Heart left ventricle (tissue), 13 donors: ENCODE results near the gene MRRF.

Source experiments
- CTCF ChIP-seq, 12 donors: fragments of 200-600 bp; sonication (generic) in 4 of 12; IDR thresholded peaks; one replicate each; pipeline versions ENCODE4 v1.5.0 to v1.8.0; 2018 to 2022; ENCODE audit warnings: antibody characterized with exemption in 12 of 12, mild to moderate bottlenecking in 5 of 12
- POLR2A ChIP-seq, 2 donors: fragments of 450-650 bp; IDR thresholded peaks; one replicate each; pipeline ENCODE4 v1.6.1; 2017; ENCODE audit warnings: antibody characterized with exemption in 2 of 2, mild to moderate bottlenecking in 2 of 2, moderate library complexity in 2 of 2
- donor health status: ischemic (EF 13 %, LVEDD 7.1; RV severe dilation, severe dysfunction).
- donor health status: DM: no; HTN: yes; CAD: no.
- donor health status: DM: no; HTN: no; CAD: no.
- donor health status: ischemic (EF 25% LVEDD 6.9; RV normal size, moderate dysfunction).
- donor health status: ischemic (EF 25% LVEDD 5.7; RV mildly dilated, moderate dysfunction).
- donor health status: ischemic (EF 35%, LVEDD 5.7; RV mildly dilated, moderate dysfunction).
- donor health status: nonischemic (EF 11% LVEDD 7.7; RV severe dilation, severe dysfunction).
- donor health status: DM: yes; HTN: yes; CAD: no.
- donor health status: PGD.
- donor health status: ischemic (EF 29% LVEDD 5.4; RV normal size, mild dysfunction).
- donor health status: nonischemic (EF 23%, LVEDD 6.1; RV moderate dilation, normal function).

DNA sequence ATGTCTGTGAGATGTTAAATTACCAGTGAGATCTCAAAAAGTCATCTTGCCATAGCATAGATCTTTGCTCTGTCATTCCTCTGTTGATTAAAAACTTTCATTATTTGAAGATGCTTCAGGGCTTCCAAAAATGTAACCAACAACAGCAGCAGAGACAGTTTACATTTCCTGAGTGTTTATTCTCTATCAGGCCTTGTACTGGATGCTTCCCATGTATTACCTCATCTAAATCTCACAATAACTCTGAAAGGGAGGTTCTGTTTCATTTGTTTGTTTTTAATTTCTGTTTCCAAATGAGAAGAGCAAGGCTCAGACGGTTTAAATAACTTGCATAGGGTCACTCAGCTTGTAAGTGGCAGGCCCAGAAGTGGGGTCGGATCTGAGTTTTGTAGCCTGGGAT is 45.2 kb downstream of the MRRF start:
- no peak for TF ChIP-seq CTCF (IDR thresholded peaks at IDR 0.05)
- no peak for TF ChIP-seq POLR2A (IDR thresholded peaks at IDR 0.05)
